BE2C (cell line): ENCODE measurements around the gene RAPGEF6.
A peak's percentile ranks its signal among the peaks of the same experiment; 100 is the strongest.

Experiments used
- DNase-seq: peaks from one replicate; pipeline ENCODE4 v3.0.0-alpha.2; 2020
- H3K27me3 ChIP-seq: fragments of 250-450 bp; sonication (Bioruptor Pico); 2 replicates; pipeline ENCODE4 v1.5.1; 2020; ENCODE audit warnings: mild to moderate bottlenecking
- H3K36me3 ChIP-seq: fragments of 250-450 bp; sonication (Bioruptor Pico); 2 replicates; pipeline ENCODE4 v1.5.1; 2020; ENCODE audit warnings: mild to moderate bottlenecking
- H3K4me1 ChIP-seq: fragments of 250-450 bp; sonication (Bioruptor Pico); 2 replicates; pipeline ENCODE4 v1.5.1; 2020
- H3K4me3 ChIP-seq: 2 replicates; pipeline ENCODE4 v1.5.1; 2011; ENCODE audit warnings: low read depth, low read length
- H3K9me3 ChIP-seq: fragments of 250-450 bp; sonication (Bioruptor Pico); 2 replicates; pipeline ENCODE4 v1.5.1; 2020
- CTCF ChIP-seq: IDR thresholded peaks from 2 replicates; pipeline ENCODE4 v1.5.1; 2012; ENCODE audit warnings: mild to moderate bottlenecking, low read depth, low read length

The RAPGEF6 gene

DNA sequence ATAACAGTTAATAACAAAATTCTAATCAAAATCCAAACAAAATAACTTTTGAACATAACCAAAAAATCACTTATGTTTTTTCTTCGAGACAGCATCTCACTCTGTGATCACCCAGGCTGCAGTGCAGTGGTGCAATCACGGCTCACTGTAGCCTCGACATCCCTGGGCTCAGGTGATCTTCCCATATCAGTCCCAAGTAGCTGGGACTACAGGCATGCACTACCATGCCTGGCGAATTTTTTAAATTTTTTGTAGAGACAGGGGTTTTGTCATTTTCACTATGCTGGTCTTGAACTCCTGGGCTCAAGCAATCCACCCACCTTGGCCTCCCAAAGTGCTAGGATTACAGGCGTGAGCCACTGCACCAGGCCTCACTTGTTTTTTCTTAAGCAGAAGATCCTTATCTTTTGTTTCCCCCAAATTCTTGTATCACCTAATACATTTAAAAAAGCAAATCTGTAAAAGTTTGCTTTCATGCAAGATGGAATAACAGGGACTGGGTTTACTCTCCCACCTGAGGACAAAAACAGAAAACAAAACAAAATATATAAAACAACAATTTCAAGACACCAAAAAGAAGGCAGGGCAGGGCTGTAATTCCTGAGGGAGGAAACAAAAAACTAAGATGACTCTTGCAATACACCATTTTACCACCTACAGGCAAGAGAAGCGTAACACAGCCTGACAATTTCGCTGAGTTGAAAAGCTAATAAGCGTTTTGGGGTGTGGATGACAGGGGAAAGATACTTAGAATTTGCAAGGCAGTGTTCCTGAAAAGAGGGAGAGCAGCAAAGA is 71.4 kb downstream of the RAPGEF6 start:
- H3K36me3 ChIP-seq: no peaks in the 10 kb centered on the region
- peaks cover 6% of the 10 kb centered on the region; the same call in 1 of the 2 replicates for H3K4me1 ChIP-seq
- TF ChIP-seq CTCF: 0 out of 2 replicates have a peak, but pooled peaks have one; percentile 7
- H3K4me3 ChIP-seq: no peak overlapping the region
- no peaks in the 10 kb centered on the region for H3K9me3 ChIP-seq
- H3K27me3 ChIP-seq: no peaks in the 10 kb centered on the region
- DNase-seq: no peak

GRCh38 chr5:131550606-131551005 is 84.4 kb downstream of the RAPGEF6 start:
- H3K4me3 ChIP-seq: no peak overlapping the region
- no peaks in the 10 kb centered on the region for H3K27me3 ChIP-seq
- no peaks in the 10 kb centered on the region for H3K9me3 ChIP-seq
- no peak for DNase-seq
- no peak for TF ChIP-seq CTCF
- peaks cover 11% of the 10 kb centered on the region; the same call in 1 of the 2 replicates for H3K36me3 ChIP-seq
- 0 out of 2 replicates have a peak, but pooled peaks cover 3% of the 10 kb centered on the region for H3K4me1 ChIP-seq

GRCh38 chr5:131548176-131548575 is 86.9 kb downstream of the RAPGEF6 start:
- 0 out of 2 replicates have a peak, but pooled peaks cover 3% of the 10 kb centered on the region for H3K4me1 ChIP-seq
- DNase-seq: no peak
- no peak overlapping the region for H3K4me3 ChIP-seq
- no peak for TF ChIP-seq CTCF
- no peaks in the 10 kb centered on the region for H3K27me3 ChIP-seq
- H3K36me3 ChIP-seq: peaks cover 11% of the 10 kb centered on the region
- H3K9me3 ChIP-seq: no peaks in the 10 kb centered on the region

- no peak for TF ChIP-seq CTCF
- H3K4me3 ChIP-seq: no peak overlapping the region
- no peaks in the 10 kb centered on the region for H3K27me3 ChIP-seq
- peaks cover 8% of the 10 kb centered on the region; the same call in 1 of the 2 replicates for H3K4me1 ChIP-seq
- H3K36me3 ChIP-seq: peaks cover 11% of the 10 kb centered on the region
- no peak for DNase-seq
- H3K9me3 ChIP-seq: no peaks in the 10 kb centered on the region
Measured at GRCh38 chr5:131545845-131546244, 89.2 kb downstream of the RAPGEF6 start.

GRCh38 chr5:131542723-131543122 is 92.3 kb downstream of the RAPGEF6 start:
- Histone ChIP-seq H3K4me1 (peaks cover 5% of the 10 kb centered on the region; the same call in 1 of the 2 replicates), H3K9me3 (no peaks in the 10 kb centered on the region), H3K36me3 (peaks cover 6% of the 10 kb centered on the region; the same call in 1 of the 2 replicates), H3K4me3 (no peak overlapping the region), H3K27me3 (no peaks in the 10 kb centered on the region)
- DNase-seq: no peak
- no peak for TF ChIP-seq CTCF

- DNase-seq: no peak
- Histone ChIP-seq H3K36me3 (no peaks in the 10 kb centered on the region; the same call in 1 of the 2 replicates), H3K4me1 (peaks cover 5% of the 10 kb centered on the region; the same call in 1 of the 2 replicates), H3K4me3 (no peak overlapping the region), H3K9me3 (no peaks in the 10 kb centered on the region), H3K27me3 (no peaks in the 10 kb centered on the region)
- TF ChIP-seq CTCF: no peak
Measured at GRCh38 chr5:131541762-131542161, 93.3 kb downstream of the RAPGEF6 start.
